Subcutaneous adipose tissue (tissue), 4 donors: ENCODE data around the gene PRDM16. TPM values are rescaled to one million over a fixed set of nuclear protein-coding genes. Genes with fewer than 3 reads are reported as not detected.

Source experiments
- CTCF ChIP-seq: fragments of 450-650 bp; IDR thresholded peaks from one replicate; pipeline ENCODE4 v1.5.1; 2016; ENCODE audit warnings: low read depth, mild to moderate bottlenecking, control low read depth, antibody characterized with exemption, moderate library complexity
- total RNA-seq, 4 donors: library from RNA; depleted of rRNA; stranded (reverse); fragments of >200 nt; gene quantifications; one replicate each; pipeline ENCODE4 v1.1.0, GENCODE V29; 2016

Gene PRDM16
- total RNA-seq, 4 donors from 2014 or later = 0.82 to 1.7 (median 1.1) TPM

GRCh38 chr1:3029481-3029961, 39.5 kb upstream of the PRDM16 start:
- no peak for TF ChIP-seq CTCF

- TF ChIP-seq CTCF = no peak
These were observed 38.9 kb upstream of the PRDM16 start for GRCh38 chr1:3029991-3030662.

GRCh38 chr1:3030663-3031381, 38.2 kb upstream of the PRDM16 start:
- TF ChIP-seq CTCF = no peak

- TF ChIP-seq CTCF = no peak
These were observed 37.4 kb upstream of the PRDM16 start for GRCh38 chr1:3031401-3032221.

- TF ChIP-seq CTCF = no peak
These were observed 36.5 kb upstream of the PRDM16 start for GRCh38 chr1:3032371-3033039.

GRCh38 chr1:3033040-3033789, 35.8 kb upstream of the PRDM16 start:
- no peak for TF ChIP-seq CTCF
